GM19372 (cell line): ENCODE data around the gene ZNF516.

Source experiments
- ATAC-seq: cut with Tn5 transposase; IDR thresholded peaks from one replicate; pipeline ENCODE4 v1.9.1; 2021; ENCODE audit warnings: mild to moderate bottlenecking, low read depth, moderate library complexity; ENCODE audit not compliant: unreplicated experiment

Gene ZNF516

GRCh38 chr18:76491776-76492668 is 3.0 kb downstream of the ZNF516 start:
- no peak for ATAC-seq

GRCh38 chr18:76491473-76491775 is 3.6 kb downstream of the ZNF516 start:
- no peak for ATAC-seq

GRCh38 chr18:76490670-76491472 is 4.2 kb downstream of the ZNF516 start:
- ATAC-seq = no peak

GRCh38 chr18:76490033-76490432 is 5.0 kb downstream of the ZNF516 start:
- ATAC-seq = no peak

DNA sequence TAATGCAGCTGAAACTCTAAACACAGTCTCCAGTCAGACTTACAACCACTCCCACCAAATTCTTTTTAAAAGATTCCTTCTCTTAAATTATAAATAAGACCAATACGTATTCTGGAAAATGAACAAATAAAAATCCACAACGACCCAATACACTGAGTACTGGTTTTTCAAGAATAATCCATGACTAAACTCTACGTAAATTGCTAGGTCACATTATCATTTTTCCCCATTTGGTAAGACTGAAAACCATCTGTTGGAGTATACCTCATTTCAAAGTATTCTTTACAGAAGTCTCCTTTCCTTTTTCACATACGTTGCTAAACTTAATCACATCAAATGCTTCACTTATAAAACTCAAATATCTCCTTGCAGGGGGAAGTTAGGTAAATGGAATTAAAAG is 6.0 kb downstream of the ZNF516 start:
- no peak for ATAC-seq

DNA sequence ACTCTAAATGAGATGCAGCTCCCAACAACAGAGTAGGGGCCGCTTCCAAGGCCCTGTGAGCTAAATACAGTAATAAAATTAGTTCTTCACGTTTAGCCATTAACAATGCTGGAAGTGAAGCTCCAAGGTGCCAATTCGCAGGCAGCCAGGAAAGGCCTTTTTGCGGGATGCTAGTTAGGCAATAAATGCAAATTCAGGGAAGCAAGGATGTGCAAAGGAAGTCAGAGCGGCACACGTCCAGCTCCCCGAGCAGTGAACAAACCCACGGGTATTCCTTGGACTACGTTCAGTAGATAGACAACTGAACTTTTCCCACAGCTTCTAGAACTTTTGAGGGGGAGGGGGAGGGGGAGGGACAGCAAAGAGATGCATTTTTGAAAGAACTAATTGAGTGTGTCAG is 6.9 kb downstream of the ZNF516 start:
- ATAC-seq = no peak

GRCh38 chr18:76487782-76488181 is 7.3 kb downstream of the ZNF516 start:
- ATAC-seq = no peak

DNA sequence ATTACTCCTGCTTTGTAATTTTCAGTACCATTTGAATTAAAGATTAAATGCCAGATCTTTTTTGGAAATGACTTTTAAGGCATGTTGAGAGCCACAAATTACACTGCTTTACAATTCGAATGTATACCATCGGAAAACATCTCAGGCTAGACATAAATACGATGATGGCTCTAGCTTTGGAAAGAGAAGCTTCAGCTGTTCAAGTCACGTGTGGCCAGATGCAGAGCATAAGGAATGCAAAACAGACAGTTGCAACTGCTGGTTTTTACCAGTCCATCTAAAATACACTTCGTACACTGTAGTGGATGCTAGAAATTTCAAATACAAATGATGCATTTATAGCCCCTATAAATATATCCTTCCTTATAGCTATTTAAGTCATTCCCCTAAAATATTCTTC is 8.0 kb downstream of the ZNF516 start:
- no peak for ATAC-seq

DNA sequence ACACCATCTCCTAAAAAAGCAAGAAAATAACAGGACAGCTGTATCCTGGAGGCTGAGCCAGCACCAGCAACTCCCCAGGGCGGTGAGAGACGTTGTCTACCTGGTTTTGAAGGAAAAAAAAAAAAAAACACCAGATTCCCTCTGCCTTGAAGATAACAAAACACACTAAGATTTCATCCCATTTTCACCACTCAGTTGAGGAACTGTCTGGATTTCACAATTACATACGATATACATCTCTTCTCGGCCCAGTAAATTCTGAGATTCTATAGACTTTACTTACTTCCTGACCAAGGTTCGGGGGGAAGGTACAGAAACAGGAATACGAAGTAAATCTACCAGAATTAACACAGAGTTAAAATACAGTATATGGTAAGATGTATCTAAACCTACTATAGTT is 8.5 kb downstream of the ZNF516 start:
- no peak for ATAC-seq

GRCh38 chr18:76486038-76486437 is 9.0 kb downstream of the ZNF516 start:
- ATAC-seq = no peak

GRCh38 chr18:76484749-76485387 is 10.2 kb downstream of the ZNF516 start:
- ATAC-seq = peak; percentile 74

DNA sequence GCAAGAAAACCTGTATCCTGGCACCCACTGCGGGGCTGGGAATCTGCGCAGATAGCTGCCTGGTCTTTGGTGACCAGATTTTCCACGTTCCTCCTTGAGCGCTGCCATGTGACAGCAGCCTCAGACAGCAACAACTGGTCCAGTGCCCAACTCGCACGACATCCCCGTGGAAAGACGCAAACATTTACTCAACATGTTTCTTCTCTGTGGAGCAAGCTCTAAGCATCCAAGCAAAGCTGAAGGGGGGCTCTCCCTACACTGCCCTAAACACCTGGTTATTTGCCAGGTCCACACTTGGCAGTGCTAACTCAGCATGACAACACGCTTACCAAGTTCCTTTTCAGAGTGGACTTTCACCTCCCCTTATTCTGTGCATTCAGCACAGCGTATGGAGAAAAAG is 11.3 kb downstream of the ZNF516 start:
- ATAC-seq = no peak

- ATAC-seq = no peak
Observed at GRCh38 chr18:76482971-76483691, 11.9 kb downstream of the ZNF516 start.

GRCh38 chr18:76482267-76482666 is 12.8 kb downstream of the ZNF516 start:
- ATAC-seq = no peak

GRCh38 chr18:76480913-76481312 is 14.1 kb downstream of the ZNF516 start:
- ATAC-seq = no peak

GRCh38 chr18:76479351-76480238 is 15.4 kb downstream of the ZNF516 start:
- ATAC-seq = no peak

- ATAC-seq = peak; percentile 62
Observed at GRCh38 chr18:76476665-76477561, 18.1 kb downstream of the ZNF516 start.

GRCh38 chr18:76475450-76476194 is 19.4 kb downstream of the ZNF516 start:
- no peak for ATAC-seq
